WTC11 (cell line): Measurements from ENCODE around the gene IDH3B. TPM values are rescaled to one million over a fixed set of nuclear protein-coding genes. Genes with fewer than 3 reads are reported as not detected.

ENCODE experiments used
- ATAC-seq: fragments of 200-7000 bp; cut with Tn5 transposase; 2 replicates; pipeline ENCODE4 v1.10.0; 2021; ENCODE audit warnings: mild to moderate bottlenecking, moderate library complexity
- CTCF ChIA-PET: fragments of 300-600 bp; sonication (Branson Sonifier 250); formaldehyde crosslinking; loops from one replicate; lab custom pipeline; 2021; ENCODE audit warnings: antibody characterized with exemption; lab: Charles Lee
- POLR2A ChIA-PET: fragments of 350-600 bp; sonication (Branson Sonifier 250); formaldehyde crosslinking; loops from one replicate; lab custom pipeline; 2021; ENCODE audit warnings: antibody characterized with exemption; lab: Charles Lee
- DNase-seq: peaks from one replicate; pipeline ENCODE4 v3.0.0; 2021; ENCODE audit warnings: low spot score
- H3K27ac Mint-ChIP-seq: 2 replicates; pipeline ENCODE4 v1.8.0; 2021; ENCODE audit warnings: mixed read lengths
- H3K27me3 Mint-ChIP-seq: 2 replicates; pipeline ENCODE4 v1.8.0; 2021; ENCODE audit warnings: low read depth, mild to moderate bottlenecking, moderate library complexity, mixed read lengths
- H3K36me3 Mint-ChIP-seq: 2 replicates; pipeline ENCODE4 v1.8.0; 2021; ENCODE audit warnings: mixed read lengths
- H3K4me1 Mint-ChIP-seq: 2 replicates; pipeline ENCODE4 v1.8.0; 2022; ENCODE audit warnings: mixed read lengths
- H3K4me3 Mint-ChIP-seq: 2 replicates; pipeline ENCODE4 v1.8.0; 2021; ENCODE audit warnings: mild to moderate bottlenecking, moderate library complexity, mixed read lengths
- H3K9me3 Mint-ChIP-seq: 2 replicates; pipeline ENCODE4 v1.8.0; 2021; ENCODE audit warnings: mixed read lengths
- ATF2 ChIP-seq: sonication (generic); formaldehyde crosslinking; IDR thresholded peaks from 2 replicates; pipeline ENCODE4 v1.8.1; 2022; ENCODE audit warnings: low read depth, missing genetic modification reagents, borderline replicate concordance
- ATF6 ChIP-seq: sonication (generic); formaldehyde crosslinking; IDR thresholded peaks from 2 replicates; pipeline ENCODE4 v1.8.1; 2023; ENCODE audit warnings: mild to moderate bottlenecking, missing genetic modification reagents
- GTF2I ChIP-seq: fragments of 250-450 bp; sonication (Bioruptor Pico); conservative IDR thresholded peaks from 2 replicates; pipeline ENCODE4 v1.4.0; 2021; ENCODE audit warnings: mild to moderate bottlenecking
- NR3C1 ChIP-seq: sonication (generic); formaldehyde crosslinking; conservative IDR thresholded peaks from 2 replicates; pipeline ENCODE4 v1.8.1; 2023; ENCODE audit warnings: low read depth, mild to moderate bottlenecking, missing genetic modification reagents
- PREB ChIP-seq: sonication (generic); formaldehyde crosslinking; IDR thresholded peaks from 2 replicates; pipeline ENCODE4 v1.8.1; 2022; ENCODE audit warnings: mild to moderate bottlenecking, missing genetic modification reagents, moderate library complexity, borderline replicate concordance
- ZNF396 ChIP-seq: fragments of 250-450 bp; sonication (Bioruptor Pico); IDR thresholded peaks from 2 replicates; pipeline ENCODE4 v1.8.0; 2021; ENCODE audit warnings: mild to moderate bottlenecking, moderate library complexity, borderline replicate concordance
- ZNF416 ChIP-seq: fragments of 250-450 bp; sonication (Bioruptor Pico); IDR thresholded peaks from 2 replicates; pipeline ENCODE4 v1.9.0; 2021; ENCODE audit warnings: mild to moderate bottlenecking, inconsistent platforms
- ZNF425 ChIP-seq: fragments of 250-450 bp; sonication (Bioruptor Pico); conservative IDR thresholded peaks from 2 replicates; pipeline ENCODE4 v1.9.0; 2021; ENCODE audit warnings: mild to moderate bottlenecking
- total RNA-seq: library from RNA; stranded (reverse); gene quantifications from 3 replicates; pipeline ENCODE4 v1.2.3, GENCODE V29; 2021
- TF ChIP-seq, protein P1 (sequence below): fragments of 250-450 bp; sonication (Bioruptor Pico); IDR thresholded peaks from 2 replicates; pipeline ENCODE4 v1.9.0; 2021; ENCODE audit warnings: mild to moderate bottlenecking, borderline replicate concordance
- TF ChIP-seq, protein P2 (sequence below): sonication (generic); formaldehyde crosslinking; IDR thresholded peaks from 2 replicates; pipeline ENCODE4 v1.8.0; 2022; ENCODE audit warnings: mild to moderate bottlenecking, missing genetic modification reagents
- TF ChIP-seq, protein P3 (sequence below): sonication (generic); formaldehyde crosslinking; IDR thresholded peaks from 2 replicates; pipeline ENCODE4 v1.8.0; 2022; ENCODE audit warnings: mild to moderate bottlenecking, missing genetic modification reagents

IDH3B gene
- total RNA-seq, 1 experiment from 2014 or later, result 136 TPM

GRCh38 chr20:2625062-2625461 lies 39.0 kb downstream of the IDH3B start:
- CTCF ChIA-PET, result no interaction called here
- Mint-ChIP-seq H3K36me3 (no peaks in the 10 kb centered on the region), H3K27ac (no peak overlapping the region), H3K4me3 (no peak overlapping the region), H3K9me3 (peaks cover 11% of the 10 kb centered on the region), H3K4me1 (no peaks in the 10 kb centered on the region), H3K27me3 (peaks cover 32% of the 10 kb centered on the region)
- ATAC-seq, result no peak
- no peak for TF ChIP-seq ATF2 (CRISPR knock-in tag)
- no peak for TF ChIP-seq PREB (CRISPR knock-in tag)
- TF ChIP-seq, protein P1, sequence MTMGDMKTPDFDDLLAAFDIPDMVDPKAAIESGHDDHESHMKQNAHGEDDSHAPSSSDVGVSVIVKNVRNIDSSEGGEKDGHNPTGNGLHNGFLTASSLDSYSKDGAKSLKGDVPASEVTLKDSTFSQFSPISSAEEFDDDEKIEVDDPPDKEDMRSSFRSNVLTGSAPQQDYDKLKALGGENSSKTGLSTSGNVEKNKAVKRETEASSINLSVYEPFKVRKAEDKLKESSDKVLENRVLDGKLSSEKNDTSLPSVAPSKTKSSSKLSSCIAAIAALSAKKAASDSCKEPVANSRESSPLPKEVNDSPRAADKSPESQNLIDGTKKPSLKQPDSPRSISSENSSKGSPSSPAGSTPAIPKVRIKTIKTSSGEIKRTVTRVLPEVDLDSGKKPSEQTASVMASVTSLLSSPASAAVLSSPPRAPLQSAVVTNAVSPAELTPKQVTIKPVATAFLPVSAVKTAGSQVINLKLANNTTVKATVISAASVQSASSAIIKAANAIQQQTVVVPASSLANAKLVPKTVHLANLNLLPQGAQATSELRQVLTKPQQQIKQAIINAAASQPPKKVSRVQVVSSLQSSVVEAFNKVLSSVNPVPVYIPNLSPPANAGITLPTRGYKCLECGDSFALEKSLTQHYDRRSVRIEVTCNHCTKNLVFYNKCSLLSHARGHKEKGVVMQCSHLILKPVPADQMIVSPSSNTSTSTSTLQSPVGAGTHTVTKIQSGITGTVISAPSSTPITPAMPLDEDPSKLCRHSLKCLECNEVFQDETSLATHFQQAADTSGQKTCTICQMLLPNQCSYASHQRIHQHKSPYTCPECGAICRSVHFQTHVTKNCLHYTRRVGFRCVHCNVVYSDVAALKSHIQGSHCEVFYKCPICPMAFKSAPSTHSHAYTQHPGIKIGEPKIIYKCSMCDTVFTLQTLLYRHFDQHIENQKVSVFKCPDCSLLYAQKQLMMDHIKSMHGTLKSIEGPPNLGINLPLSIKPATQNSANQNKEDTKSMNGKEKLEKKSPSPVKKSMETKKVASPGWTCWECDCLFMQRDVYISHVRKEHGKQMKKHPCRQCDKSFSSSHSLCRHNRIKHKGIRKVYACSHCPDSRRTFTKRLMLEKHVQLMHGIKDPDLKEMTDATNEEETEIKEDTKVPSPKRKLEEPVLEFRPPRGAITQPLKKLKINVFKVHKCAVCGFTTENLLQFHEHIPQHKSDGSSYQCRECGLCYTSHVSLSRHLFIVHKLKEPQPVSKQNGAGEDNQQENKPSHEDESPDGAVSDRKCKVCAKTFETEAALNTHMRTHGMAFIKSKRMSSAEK (CRISPR knock-in tag), result no peak
- no peak for TF ChIP-seq ATF6 (CRISPR knock-in tag)
- no peak for TF ChIP-seq GTF2I (CRISPR knock-in tag)
- no peak for TF ChIP-seq ZNF425 (CRISPR knock-in tag)
- TF ChIP-seq, protein P2, sequence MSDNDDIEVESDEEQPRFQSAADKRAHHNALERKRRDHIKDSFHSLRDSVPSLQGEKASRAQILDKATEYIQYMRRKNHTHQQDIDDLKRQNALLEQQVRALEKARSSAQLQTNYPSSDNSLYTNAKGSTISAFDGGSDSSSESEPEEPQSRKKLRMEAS (CRISPR knock-in tag), result no peak
- TF ChIP-seq, protein P3, sequence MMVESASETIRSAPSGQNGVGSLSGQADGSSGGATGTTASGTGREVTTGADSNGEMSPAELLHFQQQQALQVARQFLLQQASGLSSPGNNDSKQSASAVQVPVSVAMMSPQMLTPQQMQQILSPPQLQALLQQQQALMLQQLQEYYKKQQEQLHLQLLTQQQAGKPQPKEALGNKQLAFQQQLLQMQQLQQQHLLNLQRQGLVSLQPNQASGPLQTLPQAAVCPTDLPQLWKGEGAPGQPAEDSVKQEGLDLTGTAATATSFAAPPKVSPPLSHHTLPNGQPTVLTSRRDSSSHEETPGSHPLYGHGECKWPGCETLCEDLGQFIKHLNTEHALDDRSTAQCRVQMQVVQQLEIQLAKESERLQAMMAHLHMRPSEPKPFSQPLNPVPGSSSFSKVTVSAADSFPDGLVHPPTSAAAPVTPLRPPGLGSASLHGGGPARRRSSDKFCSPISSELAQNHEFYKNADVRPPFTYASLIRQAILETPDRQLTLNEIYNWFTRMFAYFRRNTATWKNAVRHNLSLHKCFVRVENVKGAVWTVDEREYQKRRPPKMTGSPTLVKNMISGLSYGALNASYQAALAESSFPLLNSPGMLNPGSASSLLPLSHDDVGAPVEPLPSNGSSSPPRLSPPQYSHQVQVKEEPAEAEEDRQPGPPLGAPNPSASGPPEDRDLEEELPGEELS, result no peak
- no peak for TF ChIP-seq NR3C1 (CRISPR knock-in tag)
- no peak for TF ChIP-seq ZNF416 (CRISPR knock-in tag)
- TF ChIP-seq ZNF396 (CRISPR knock-in tag), result no peak
- POLR2A ChIA-PET, result no interaction called here
- DNase-seq, result no peak
